ENCODE data around the gene SPATA2L.
A peak's percentile ranks its signal among the peaks of the same experiment; 100 is the strongest.

The SPATA2L gene

DNA sequence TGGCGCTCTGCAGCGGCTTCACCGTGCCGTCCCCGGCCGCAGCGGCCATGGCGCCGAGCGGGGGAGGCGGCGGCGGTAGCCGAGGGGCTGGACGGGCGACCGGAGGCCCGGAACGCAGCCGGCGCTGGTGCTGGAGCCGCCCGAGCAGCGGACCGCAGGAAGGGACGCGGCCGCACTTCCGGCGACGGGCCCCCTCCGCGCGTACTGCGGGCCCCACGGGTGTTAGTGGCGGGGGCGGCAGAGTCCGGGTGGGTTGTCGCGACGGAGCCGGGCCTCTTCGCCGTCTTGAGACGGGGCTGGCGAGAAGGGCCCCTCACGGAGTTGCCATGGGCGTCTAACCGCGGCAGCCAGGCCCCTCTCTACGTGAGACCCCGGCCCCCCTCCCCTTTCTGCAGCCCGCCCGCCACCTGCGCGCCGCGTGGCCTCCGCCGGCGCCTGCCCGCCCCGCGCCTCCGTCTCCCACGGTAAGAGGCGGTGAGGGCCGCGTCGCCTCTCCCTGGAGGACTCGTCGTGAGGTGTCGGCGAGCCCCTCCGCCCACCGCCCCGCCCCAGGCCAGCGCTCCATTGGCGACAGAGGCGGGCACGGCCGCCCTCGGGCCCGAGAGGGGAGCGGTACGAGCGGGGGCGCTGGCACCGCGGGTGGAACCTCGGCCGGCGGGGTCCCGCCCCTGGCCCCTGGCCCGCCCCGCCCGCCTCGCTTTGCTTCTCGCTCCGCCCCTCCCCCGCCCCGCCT is 19.5 kb upstream of the SPATA2L start, which contains the start of the genes VPS9D1 and ZNF276:
VPS9D1 (minus strand) TSS at position 86 of the 733 bp plus-strand sequence; CDS start at position 49, 37 bp downstream.
ZNF276 (plus strand) TSS at position 725 of the 733 bp plus-strand sequence. CDS start 104 bp downstream, outside the sequence.
- Histone ChIP-seq H3K4me3 (peak within 1 kb of the TSS; percentile 95), H3K27ac (peak within 1 kb of the TSS; percentile 86 to 97)
- TF ChIP-seq, protein P1, sequence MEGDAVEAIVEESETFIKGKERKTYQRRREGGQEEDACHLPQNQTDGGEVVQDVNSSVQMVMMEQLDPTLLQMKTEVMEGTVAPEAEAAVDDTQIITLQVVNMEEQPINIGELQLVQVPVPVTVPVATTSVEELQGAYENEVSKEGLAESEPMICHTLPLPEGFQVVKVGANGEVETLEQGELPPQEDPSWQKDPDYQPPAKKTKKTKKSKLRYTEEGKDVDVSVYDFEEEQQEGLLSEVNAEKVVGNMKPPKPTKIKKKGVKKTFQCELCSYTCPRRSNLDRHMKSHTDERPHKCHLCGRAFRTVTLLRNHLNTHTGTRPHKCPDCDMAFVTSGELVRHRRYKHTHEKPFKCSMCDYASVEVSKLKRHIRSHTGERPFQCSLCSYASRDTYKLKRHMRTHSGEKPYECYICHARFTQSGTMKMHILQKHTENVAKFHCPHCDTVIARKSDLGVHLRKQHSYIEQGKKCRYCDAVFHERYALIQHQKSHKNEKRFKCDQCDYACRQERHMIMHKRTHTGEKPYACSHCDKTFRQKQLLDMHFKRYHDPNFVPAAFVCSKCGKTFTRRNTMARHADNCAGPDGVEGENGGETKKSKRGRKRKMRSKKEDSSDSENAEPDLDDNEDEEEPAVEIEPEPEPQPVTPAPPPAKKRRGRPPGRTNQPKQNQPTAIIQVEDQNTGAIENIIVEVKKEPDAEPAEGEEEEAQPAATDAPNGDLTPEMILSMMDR (IDR thresholded peaks at IDR 0.05), result no peak
- DNase-seq (ENCODE audit: low spot score), result peak; percentile 83

DNA sequence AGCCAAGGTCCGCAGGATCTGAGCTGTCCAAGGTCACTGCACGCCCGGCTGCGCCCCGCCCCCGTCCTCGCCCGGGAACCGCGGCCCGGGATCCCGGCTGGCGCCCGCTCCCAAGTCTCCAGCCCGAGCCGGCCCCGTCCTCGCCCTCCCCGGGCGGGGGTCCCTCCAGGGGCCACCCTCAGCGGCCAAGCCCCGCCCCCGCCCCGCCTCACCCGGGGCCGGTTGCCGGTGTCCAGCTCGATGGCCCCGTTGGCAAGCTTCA is 19.0 kb upstream of the SPATA2L start:
- peak overlapping the region; percentile 86 to 97 for H3K27ac ChIP-seq
- no peak for DNase-seq (ENCODE audit: low spot score)
- TF ChIP-seq, protein P1 (IDR thresholded peaks at IDR 0.05), result no peak
- H3K4me3 ChIP-seq, result peak overlapping the region; percentile 95

DNA sequence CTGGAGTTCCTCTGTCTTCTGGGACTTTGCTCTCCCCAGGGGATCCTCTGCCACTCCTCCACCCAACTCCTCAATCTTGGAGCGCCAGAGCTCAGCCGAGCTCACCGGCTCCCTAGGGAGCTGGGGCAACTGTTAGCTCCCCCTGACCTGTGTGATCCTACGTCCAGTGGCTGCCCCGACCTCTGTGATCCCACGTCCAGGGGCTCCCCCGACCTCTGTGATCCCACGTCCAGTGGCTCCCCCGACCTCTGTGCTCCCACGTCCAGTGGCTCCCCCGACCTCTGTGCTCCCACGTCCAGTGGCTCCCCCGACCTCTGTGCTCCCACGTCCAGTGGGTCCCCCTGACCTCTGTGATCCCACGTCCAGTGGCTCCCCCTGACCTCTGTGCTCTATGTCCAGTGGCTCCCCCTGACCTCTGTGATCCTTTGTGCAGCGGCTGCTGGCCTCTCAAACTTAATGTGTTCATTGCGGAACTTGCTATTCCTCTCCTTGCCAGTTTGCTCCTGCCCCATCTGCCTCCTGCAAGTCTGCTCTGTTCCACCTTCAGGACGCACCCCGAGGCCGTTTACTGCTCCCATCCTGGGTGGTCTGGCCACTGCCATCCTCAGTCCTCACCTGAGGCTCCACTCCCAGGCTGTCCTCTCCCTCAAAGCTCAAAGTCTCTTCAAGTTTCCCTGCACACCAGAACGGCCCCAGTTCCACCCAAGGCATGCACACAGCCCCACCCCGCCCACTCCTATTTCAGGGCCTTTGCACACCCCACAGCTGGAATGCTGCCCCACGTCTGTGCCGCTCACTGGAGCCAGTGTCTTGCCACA is 16.4 kb upstream of the SPATA2L start:
- TF ChIP-seq, protein P1 (IDR thresholded peaks at IDR 0.05), result no peak
- no peak for DNase-seq (ENCODE audit: low spot score)
- no peak overlapping the region for H3K4me3 ChIP-seq
- H3K27ac ChIP-seq, result no peak overlapping the region

DNA sequence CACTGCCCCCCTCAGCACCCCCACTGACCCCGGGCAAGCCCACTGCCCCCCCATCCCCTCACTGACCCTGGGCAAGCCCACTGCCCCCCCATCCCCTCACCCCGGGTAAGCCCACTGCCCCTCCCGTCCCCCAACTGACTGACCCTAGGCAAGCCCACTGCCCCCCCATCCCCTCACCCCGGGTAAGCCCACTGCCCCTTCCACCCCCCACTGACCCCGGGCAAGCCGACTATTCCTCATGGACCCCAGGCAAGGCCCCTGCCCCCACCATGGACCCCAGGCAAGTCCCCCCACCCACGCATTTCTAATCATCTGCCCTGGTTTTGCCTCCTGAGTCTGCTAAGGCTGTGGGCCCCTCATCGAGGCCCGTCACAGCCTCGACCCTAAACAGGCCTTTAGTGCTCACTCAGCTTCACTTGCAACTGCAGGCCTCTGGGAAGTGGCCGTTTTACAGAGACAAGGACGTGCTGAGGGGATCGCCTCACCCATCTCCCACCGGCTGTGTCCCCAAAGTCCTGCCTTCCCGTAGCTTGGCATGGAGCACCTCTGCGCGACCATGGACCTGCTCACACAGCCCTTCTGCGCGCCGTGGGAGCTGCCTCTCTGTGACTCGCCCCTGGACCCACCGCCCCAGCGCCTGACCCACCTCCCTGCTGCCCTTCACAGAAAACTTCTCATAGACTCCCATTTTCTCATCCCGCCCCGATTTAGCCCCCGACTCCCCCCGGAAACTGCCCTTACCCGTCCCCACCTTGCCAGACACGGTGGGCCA is 15.6 kb upstream of the SPATA2L start:
- TF ChIP-seq, protein P1 (IDR thresholded peaks at IDR 0.05), result no peak
- H3K4me3 ChIP-seq, result no peak overlapping the region
- DNase-seq (ENCODE audit: low spot score), result no peak
- H3K27ac ChIP-seq, result no peak overlapping the region

DNA sequence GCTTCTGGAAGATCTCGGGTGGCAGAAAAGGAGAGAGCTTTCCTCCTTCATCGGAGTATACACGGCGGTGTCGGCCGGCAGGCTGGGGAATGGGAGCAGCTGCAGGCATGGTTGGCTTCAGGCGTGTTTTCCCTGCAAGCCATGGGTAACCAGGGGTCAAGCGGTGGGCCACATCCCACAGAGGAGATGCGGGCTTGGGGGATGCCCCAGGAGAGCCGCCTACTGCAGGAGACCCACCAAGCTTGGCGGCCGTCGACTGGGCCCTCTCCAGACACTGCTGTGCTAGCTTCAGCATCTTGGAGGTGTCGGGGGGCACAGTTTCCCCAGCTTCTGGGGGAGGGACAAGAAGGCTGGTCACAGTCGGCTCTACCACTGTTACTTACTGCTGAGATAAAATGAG is 15.0 kb upstream of the SPATA2L start:
- no peak for DNase-seq (ENCODE audit: low spot score)
- no peak overlapping the region for H3K27ac ChIP-seq
- no peak overlapping the region for H3K4me3 ChIP-seq
- TF ChIP-seq, protein P1 (IDR thresholded peaks at IDR 0.05), result no peak

DNA sequence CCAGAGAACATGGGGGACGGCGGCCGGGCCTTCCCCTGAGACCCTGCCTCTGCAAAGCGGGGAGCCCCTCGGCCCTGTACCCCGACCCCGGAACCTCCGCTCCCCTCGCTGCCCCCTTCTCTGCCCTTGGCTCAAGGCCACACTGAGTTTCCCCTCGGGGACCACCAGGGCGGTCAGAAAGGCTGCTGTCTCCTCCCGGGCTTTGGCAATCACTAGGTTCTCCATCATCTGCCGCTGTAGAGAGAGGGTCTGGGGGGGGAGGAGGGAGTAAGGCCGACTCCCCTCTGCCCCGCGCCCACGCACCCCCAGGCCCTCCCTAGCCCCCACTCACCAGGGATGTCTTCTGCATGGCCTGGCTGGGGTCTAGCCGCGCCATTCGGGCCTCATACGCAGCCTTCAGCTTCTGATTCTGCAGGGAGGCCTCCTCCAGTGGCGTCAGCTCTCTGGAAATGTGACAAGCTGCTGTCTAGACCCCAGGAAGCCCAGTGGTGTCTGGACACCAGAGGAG is 10.8 kb upstream of the SPATA2L start:
- H3K4me3 ChIP-seq, result peak overlapping the region; percentile 48
- no peak overlapping the region for H3K27ac ChIP-seq
- TF ChIP-seq, protein P1 (IDR thresholded peaks at IDR 0.05), result no peak
- DNase-seq (ENCODE audit: low spot score), result no peak
